HEK293 (cell line): Measurements from ENCODE around the gene FXYD5.

Experiments used
- CTCF ChIA-PET: fragments of 350-600 bp; formaldehyde crosslinking; extraction: SDS; loops from one replicate; lab custom pipeline; 2021; ENCODE audit warnings: antibody characterized with exemption; lab: Yijun Ruan, JAX
- POLR2A ChIA-PET: fragments of 300-600 bp; formaldehyde crosslinking; extraction: SDS; loops from one replicate; lab custom pipeline; 2020; ENCODE audit warnings: antibody characterized with exemption, inconsistent platforms; lab: Yijun Ruan, JAX
- H3K27ac ChIP-seq: fragments of 200-500 bp; sonication (Bioruptor generic); 2 replicates; pipeline ENCODE4 v1.5.1; 2014; ENCODE audit warnings: low read depth, low read length, control low read depth, inconsistent platforms; ENCODE audit errors: extremely low read depth
- H3K36me3 ChIP-seq, 2 experiments: fragments of 200-500 bp in 1 of 2; sonication (Bioruptor generic) in 1 of 2; 1 replicate in 1 of 2; 2 replicates in 1 of 2; pipeline ENCODE4 v1.5.1; 2014 to 2017; ENCODE audit warnings: inconsistent platforms in 2 of 2, low read length in 2 of 2; ENCODE audit not compliant: control insufficient read depth in 2 of 2, insufficient read depth in 1 of 2
- H3K4me1 ChIP-seq: fragments of 200-500 bp; sonication (Bioruptor generic); 2 replicates; pipeline ENCODE4 v1.5.1; 2014; ENCODE audit warnings: mild to moderate bottlenecking, low read length, inconsistent platforms; ENCODE audit not compliant: control insufficient read depth, insufficient read depth
- H3K4me3 ChIP-seq: 2 replicates; pipeline ENCODE4 v1.5.1; 2011; ENCODE audit warnings: low read depth, mild to moderate bottlenecking, control low read depth, low read length, moderate library complexity
- H3K9me3 ChIP-seq: fragments of 200-500 bp; sonication (Bioruptor generic); 2 replicates; pipeline ENCODE4 v1.5.1; 2014; ENCODE audit warnings: low read depth, low read length, inconsistent platforms; ENCODE audit not compliant: control insufficient read depth, insufficient read depth
- AEBP2 ChIP-seq: fragments of 450-650 bp; formaldehyde crosslinking; IDR thresholded peaks from 2 replicates; pipeline ENCODE4 v1.5.1; 2016; ENCODE audit warnings: missing biosample characterization, missing genetic modification characterization, borderline replicate concordance
- FEZF1 ChIP-seq: fragments of 450-650 bp; formaldehyde crosslinking; IDR thresholded peaks from 2 replicates; pipeline ENCODE4 v1.5.1; 2016; ENCODE audit warnings: missing biosample characterization, missing genetic modification characterization
- OSR2 ChIP-seq: fragments of 450-650 bp; formaldehyde crosslinking; IDR thresholded peaks from 2 replicates; pipeline ENCODE4 v1.5.1; 2016; ENCODE audit warnings: missing biosample characterization, missing genetic modification characterization
- PRDM10 ChIP-seq: fragments of 450-650 bp; formaldehyde crosslinking; IDR thresholded peaks from 2 replicates; pipeline ENCODE4 v1.5.1; 2016; ENCODE audit warnings: missing biosample characterization, missing genetic modification characterization
- ZNF121 ChIP-seq: fragments of 450-650 bp; formaldehyde crosslinking; IDR thresholded peaks from 2 replicates; pipeline ENCODE4 v1.5.1; 2016; ENCODE audit warnings: missing biosample characterization, missing genetic modification characterization
- ZNF292 ChIP-seq: fragments of 450-650 bp; formaldehyde crosslinking; IDR thresholded peaks from 2 replicates; pipeline ENCODE4 v1.5.1; 2016; ENCODE audit warnings: low read depth, missing biosample characterization, missing genetic modification characterization, borderline replicate concordance
- ZNF324 ChIP-seq: fragments of 450-650 bp; formaldehyde crosslinking; IDR thresholded peaks from 2 replicates; pipeline ENCODE4 v1.5.1; 2016; ENCODE audit warnings: missing biosample characterization, missing genetic modification characterization
- ZNF423 ChIP-seq: fragments of 450-650 bp; formaldehyde crosslinking; IDR thresholded peaks from 2 replicates; pipeline ENCODE4 v1.5.1; 2016; ENCODE audit warnings: missing biosample characterization, missing genetic modification characterization
- ZNF624 ChIP-seq: fragments of 450-650 bp; formaldehyde crosslinking; IDR thresholded peaks from 2 replicates; pipeline ENCODE4 v1.5.1; 2017; ENCODE audit warnings: missing biosample characterization, missing genetic modification characterization
- ZNF654 ChIP-seq: fragments of 450-650 bp; formaldehyde crosslinking; IDR thresholded peaks from 2 replicates; pipeline ENCODE4 v1.5.1; 2016; ENCODE audit warnings: low read depth, missing biosample characterization, missing genetic modification characterization
- ZSCAN30 ChIP-seq: fragments of 450-650 bp; IDR thresholded peaks from 2 replicates; pipeline ENCODE4 v1.5.1; 2018; ENCODE audit warnings: missing biosample characterization, mild to moderate bottlenecking, missing genetic modification characterization, moderate library complexity
- ZSCAN5A ChIP-seq: fragments of 450-650 bp; formaldehyde crosslinking; IDR thresholded peaks from 2 replicates; pipeline ENCODE4 v1.5.1; 2016; ENCODE audit warnings: missing biosample characterization, missing genetic modification characterization
- TF ChIP-seq, protein P1 (sequence below): fragments of 450-650 bp; formaldehyde crosslinking; IDR thresholded peaks from 2 replicates; pipeline ENCODE4 v1.5.1; 2016; ENCODE audit warnings: missing biosample characterization, missing genetic modification characterization
- TF ChIP-seq, protein P2 (sequence below): fragments of 450-650 bp; formaldehyde crosslinking; IDR thresholded peaks from 2 replicates; pipeline ENCODE4 v1.5.1; 2016; ENCODE audit warnings: missing biosample characterization, missing genetic modification characterization, low read depth
- TF ChIP-seq, protein P3 (sequence below): fragments of 450-650 bp; formaldehyde crosslinking; IDR thresholded peaks from 2 replicates; pipeline ENCODE4 v1.5.1; 2017; ENCODE audit warnings: missing biosample characterization, missing genetic modification characterization
- TF ChIP-seq, protein P4 (sequence below): fragments of 450-650 bp; formaldehyde crosslinking; IDR thresholded peaks from 2 replicates; pipeline ENCODE4 v1.5.1; 2017; ENCODE audit warnings: missing biosample characterization, missing genetic modification characterization
- TF ChIP-seq, protein P5 (sequence below): IDR thresholded peaks from 2 replicates; pipeline ENCODE4 v1.6.1; 2011; ENCODE audit warnings: mild to moderate bottlenecking, low read depth, low read length, borderline replicate concordance

The FXYD5 gene

GRCh38 chr19:35112995-35113688 lies 41.4 kb upstream of the FXYD5 start (continued):
- TF ChIP-seq FEZF1 (no peak), ZNF654 (tag by site-specific recombination) (no peak), OSR2 (0 out of 2 replicates have a peak, but pooled peaks have one; percentile 36), ZNF121 (no peak), AEBP2 (no peak), ZNF292 (no peak), ZSCAN5A (no peak), ZNF324 (tag by site-specific recombination) (no peak), PRDM10 (tag by site-specific recombination) (no peak)
- TF ChIP-seq, protein P1, sequence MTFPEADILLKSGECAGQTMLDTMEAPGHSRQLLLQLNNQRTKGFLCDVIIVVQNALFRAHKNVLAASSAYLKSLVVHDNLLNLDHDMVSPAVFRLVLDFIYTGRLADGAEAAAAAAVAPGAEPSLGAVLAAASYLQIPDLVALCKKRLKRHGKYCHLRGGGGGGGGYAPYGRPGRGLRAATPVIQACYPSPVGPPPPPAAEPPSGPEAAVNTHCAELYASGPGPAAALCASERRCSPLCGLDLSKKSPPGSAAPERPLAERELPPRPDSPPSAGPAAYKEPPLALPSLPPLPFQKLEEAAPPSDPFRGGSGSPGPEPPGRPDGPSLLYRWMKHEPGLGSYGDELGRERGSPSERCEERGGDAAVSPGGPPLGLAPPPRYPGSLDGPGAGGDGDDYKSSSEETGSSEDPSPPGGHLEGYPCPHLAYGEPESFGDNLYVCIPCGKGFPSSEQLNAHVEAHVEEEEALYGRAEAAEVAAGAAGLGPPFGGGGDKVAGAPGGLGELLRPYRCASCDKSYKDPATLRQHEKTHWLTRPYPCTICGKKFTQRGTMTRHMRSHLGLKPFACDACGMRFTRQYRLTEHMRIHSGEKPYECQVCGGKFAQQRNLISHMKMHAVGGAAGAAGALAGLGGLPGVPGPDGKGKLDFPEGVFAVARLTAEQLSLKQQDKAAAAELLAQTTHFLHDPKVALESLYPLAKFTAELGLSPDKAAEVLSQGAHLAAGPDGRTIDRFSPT (tag by site-specific recombination) = no peak
- TF ChIP-seq, protein P2, sequence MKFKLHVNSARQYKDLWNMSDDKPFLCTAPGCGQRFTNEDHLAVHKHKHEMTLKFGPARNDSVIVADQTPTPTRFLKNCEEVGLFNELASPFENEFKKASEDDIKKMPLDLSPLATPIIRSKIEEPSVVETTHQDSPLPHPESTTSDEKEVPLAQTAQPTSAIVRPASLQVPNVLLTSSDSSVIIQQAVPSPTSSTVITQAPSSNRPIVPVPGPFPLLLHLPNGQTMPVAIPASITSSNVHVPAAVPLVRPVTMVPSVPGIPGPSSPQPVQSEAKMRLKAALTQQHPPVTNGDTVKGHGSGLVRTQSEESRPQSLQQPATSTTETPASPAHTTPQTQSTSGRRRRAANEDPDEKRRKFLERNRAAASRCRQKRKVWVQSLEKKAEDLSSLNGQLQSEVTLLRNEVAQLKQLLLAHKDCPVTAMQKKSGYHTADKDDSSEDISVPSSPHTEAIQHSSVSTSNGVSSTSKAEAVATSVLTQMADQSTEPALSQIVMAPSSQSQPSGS (tag by site-specific recombination) = 0 out of 2 replicates have a peak, but pooled peaks have one; percentile 31

- no peaks in the 10 kb centered on the region for H3K9me3 ChIP-seq
- no peak overlapping the region for H3K27ac ChIP-seq
- H3K4me1 ChIP-seq = peaks cover 2% of the 10 kb centered on the region; the same call in 1 of the 2 replicates
- no peaks in the 10 kb centered on the region; a peak in 1 of 3 replicates for H3K36me3 ChIP-seq
- POLR2A ChIA-PET = interaction anchor here (0.5 to 1.0 kb wide), 5 partner anchors 10 to 160 kb away, joined by 3 to 5 read pairs (median 3); partner anchors contain the start of gene FXYD5
- peak overlapping the region; percentile 7 for H3K4me3 ChIP-seq
- CTCF ChIA-PET = interaction anchor here (0.6 to 6.9 kb wide), 60 partner anchors 8 to 394 kb away, joined by 3 to 101 read pairs (median 5); partner anchors contain the start of genes FXYD5, FXYD7, HAMP and LGI4
- TF ChIP-seq ZNF624 (tag by site-specific recombination) = no peak
- TF ChIP-seq, protein P3, sequence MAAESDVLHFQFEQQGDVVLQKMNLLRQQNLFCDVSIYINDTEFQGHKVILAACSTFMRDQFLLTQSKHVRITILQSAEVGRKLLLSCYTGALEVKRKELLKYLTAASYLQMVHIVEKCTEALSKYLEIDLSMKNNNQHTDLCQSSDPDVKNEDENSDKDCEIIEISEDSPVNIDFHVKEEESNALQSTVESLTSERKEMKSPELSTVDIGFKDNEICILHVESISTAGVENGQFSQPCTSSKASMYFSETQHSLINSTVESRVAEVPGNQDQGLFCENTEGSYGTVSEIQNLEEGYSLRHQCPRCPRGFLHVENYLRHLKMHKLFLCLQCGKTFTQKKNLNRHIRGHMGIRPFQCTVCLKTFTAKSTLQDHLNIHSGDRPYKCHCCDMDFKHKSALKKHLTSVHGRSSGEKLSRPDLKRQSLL (tag by site-specific recombination) = no peak
- no peak; the same call in 1 of the 2 replicates for TF ChIP-seq ZSCAN30 (tag by site-specific recombination)
- TF ChIP-seq, protein P4, sequence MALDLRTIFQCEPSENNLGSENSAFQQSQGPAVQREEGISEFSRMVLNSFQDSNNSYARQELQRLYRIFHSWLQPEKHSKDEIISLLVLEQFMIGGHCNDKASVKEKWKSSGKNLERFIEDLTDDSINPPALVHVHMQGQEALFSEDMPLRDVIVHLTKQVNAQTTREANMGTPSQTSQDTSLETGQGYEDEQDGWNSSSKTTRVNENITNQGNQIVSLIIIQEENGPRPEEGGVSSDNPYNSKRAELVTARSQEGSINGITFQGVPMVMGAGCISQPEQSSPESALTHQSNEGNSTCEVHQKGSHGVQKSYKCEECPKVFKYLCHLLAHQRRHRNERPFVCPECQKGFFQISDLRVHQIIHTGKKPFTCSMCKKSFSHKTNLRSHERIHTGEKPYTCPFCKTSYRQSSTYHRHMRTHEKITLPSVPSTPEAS (tag by site-specific recombination) = no peak
- TF ChIP-seq ZNF423 (tag by site-specific recombination) = no peak
- no peak for TF ChIP-seq AEBP2
- TF ChIP-seq, protein P5, sequence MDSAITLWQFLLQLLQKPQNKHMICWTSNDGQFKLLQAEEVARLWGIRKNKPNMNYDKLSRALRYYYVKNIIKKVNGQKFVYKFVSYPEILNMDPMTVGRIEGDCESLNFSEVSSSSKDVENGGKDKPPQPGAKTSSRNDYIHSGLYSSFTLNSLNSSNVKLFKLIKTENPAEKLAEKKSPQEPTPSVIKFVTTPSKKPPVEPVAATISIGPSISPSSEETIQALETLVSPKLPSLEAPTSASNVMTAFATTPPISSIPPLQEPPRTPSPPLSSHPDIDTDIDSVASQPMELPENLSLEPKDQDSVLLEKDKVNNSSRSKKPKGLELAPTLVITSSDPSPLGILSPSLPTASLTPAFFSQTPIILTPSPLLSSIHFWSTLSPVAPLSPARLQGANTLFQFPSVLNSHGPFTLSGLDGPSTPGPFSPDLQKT = no peak
These were observed 40.0 kb upstream of the FXYD5 start for GRCh38 chr19:35114353-35115176.
